Measurements from ENCODE around the gene NRGN.

Gene NRGN

DNA sequence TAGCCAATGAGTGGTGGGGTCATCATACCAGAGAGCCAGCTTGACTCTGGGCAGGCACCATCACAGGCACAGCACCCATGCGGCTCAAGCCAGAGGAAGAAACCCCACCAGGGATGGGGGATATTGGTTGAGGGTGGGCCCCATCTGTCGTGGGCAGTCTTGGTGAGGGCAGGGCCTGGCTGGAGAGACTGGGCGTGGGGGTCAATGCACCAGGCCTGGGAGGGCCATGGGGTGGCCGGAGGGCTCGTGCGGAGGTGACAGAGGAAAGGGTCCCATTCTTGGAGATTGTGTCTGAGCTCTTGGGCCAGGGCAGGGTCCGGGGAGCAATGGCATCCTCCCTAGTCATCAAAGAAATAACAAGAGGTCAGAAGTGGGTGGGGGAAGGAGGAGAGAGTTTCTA is 13.9 kb downstream of the NRGN start:
- H3K27ac ChIP-seq: no peak overlapping the region
- no peak for DNase-seq (ENCODE audit: low spot score)
- TF ChIP-seq, protein P1, sequence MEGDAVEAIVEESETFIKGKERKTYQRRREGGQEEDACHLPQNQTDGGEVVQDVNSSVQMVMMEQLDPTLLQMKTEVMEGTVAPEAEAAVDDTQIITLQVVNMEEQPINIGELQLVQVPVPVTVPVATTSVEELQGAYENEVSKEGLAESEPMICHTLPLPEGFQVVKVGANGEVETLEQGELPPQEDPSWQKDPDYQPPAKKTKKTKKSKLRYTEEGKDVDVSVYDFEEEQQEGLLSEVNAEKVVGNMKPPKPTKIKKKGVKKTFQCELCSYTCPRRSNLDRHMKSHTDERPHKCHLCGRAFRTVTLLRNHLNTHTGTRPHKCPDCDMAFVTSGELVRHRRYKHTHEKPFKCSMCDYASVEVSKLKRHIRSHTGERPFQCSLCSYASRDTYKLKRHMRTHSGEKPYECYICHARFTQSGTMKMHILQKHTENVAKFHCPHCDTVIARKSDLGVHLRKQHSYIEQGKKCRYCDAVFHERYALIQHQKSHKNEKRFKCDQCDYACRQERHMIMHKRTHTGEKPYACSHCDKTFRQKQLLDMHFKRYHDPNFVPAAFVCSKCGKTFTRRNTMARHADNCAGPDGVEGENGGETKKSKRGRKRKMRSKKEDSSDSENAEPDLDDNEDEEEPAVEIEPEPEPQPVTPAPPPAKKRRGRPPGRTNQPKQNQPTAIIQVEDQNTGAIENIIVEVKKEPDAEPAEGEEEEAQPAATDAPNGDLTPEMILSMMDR (conservative IDR thresholded peaks at IDR 0.05; ENCODE audit: low read depth): no peak
- POLR2A ChIA-PET (ENCODE audit: low non-redundant PET): no interaction called here
- CTCF ChIA-PET: interaction anchor here (0.5 to 1.6 kb wide), 4 partner anchors 8 to 120 kb away, joined by 3 to 11 read pairs (median 4); partner anchors contain the start of gene ESAM

DNA sequence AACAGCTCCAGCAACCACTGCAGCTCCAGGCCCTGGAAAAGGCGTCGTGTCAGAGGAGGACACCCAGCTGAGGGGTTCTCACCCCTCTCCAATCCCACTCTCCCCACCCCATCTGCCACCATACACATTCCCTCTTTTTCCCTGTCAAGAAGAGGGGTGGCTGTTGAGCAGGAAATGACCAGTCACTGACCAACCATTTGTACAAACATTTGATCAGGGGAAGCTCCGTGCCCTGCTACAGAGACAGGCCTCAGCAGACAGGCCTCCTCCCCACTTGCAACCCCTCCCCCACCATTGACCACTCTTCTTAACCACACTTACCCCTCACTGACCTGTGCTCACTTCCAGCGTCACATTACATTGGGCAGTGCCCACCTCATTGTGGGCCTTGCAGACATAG is 14.6 kb downstream of the NRGN start:
- no peak overlapping the region for H3K27ac ChIP-seq
- CTCF ChIA-PET: interaction anchor here (0.8 kb wide), 1 partner anchor 117 kb away, joined by 3 read pairs; no protein-coding TSS in a partner anchor
- TF ChIP-seq, protein P1 (conservative IDR thresholded peaks at IDR 0.05; ENCODE audit: low read depth): no peak
- DNase-seq (ENCODE audit: low spot score): no peak
- POLR2A ChIA-PET (ENCODE audit: low non-redundant PET): interaction anchor here (0.7 kb wide), 1 partner anchor 39 kb away, joined by 8 read pairs; no protein-coding TSS in a partner anchor

DNA sequence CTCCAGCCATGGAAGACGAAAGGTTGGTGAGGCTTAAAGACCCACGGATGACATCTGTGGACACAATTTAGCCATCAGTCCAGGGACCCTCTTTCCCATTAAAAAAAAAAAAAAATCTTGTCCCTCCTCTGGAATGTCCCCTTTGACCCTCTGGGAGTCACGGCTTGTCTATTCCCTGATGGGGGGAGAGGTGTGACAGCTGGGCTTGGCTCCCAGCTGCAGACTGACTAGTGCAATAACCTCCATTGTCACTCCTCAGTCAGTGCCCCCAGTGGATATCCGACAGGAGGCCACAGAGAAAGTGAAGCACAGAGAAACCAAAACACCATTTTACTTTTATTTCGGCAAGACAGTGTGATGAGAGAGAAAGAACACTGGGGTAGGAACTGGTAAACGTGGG is 15.0 kb downstream of the NRGN start:
- ChIA-PET POLR2A (ENCODE audit: low non-redundant PET) (interaction anchor here (0.7 kb wide), 1 partner anchor 38 kb away, joined by 8 read pairs; no protein-coding TSS in a partner anchor), CTCF (interaction anchor here (0.8 kb wide), 1 partner anchor 118 kb away, joined by 3 read pairs; no protein-coding TSS in a partner anchor)
- TF ChIP-seq, protein P1 (conservative IDR thresholded peaks at IDR 0.05; ENCODE audit: low read depth): no peak

DNA sequence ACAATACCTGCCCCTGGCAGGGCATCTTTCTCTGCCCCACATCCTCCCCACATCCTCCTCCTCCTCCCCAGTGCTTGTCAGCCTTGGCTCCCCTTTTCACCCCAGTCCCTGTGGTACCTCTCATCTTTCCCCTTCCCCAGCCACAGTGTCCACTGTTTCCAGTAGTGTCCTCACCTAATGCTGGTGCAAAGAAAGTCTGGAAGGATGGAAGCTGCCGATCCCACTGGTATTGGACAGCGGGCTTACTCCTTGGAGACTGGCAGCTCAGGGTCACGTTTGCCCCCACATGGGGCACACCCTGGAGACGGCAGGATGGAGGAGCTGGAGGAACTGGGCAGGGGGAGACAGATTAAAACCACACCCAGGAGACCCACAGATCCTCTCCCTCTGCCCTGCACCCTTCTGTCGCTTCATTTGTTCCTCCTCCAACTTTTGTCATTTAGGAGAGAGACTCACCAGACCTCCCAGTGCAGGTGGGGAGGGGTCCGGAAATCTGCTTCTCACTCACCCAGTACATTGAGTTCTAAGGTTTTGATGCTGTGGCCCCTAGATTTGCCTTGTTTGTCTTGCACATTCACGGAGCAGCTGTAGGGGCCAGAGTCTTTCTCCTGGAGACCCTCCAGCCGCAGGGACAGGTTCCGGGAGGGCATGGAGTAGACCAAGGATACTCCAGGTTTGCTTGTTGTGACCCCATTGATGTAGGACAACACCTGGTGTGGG is 16.5 kb downstream of the NRGN start:
- POLR2A ChIA-PET (ENCODE audit: low non-redundant PET): no interaction called here
- DNase-seq (ENCODE audit: low spot score): no peak
- TF ChIP-seq, protein P1 (conservative IDR thresholded peaks at IDR 0.05; ENCODE audit: low read depth): no peak
- no peak overlapping the region for H3K27ac ChIP-seq
- CTCF ChIA-PET: interaction anchor here (0.6 to 1.2 kb wide), 3 partner anchors 38 to 323 kb away, joined by 3 to 6 read pairs (median 3); no protein-coding TSS in a partner anchor

More for the DNA sequence above, 15.0 kb downstream of the NRGN start:
- no peak for DNase-seq (ENCODE audit: low spot score)
- no peak overlapping the region for H3K27ac ChIP-seq

DNA sequence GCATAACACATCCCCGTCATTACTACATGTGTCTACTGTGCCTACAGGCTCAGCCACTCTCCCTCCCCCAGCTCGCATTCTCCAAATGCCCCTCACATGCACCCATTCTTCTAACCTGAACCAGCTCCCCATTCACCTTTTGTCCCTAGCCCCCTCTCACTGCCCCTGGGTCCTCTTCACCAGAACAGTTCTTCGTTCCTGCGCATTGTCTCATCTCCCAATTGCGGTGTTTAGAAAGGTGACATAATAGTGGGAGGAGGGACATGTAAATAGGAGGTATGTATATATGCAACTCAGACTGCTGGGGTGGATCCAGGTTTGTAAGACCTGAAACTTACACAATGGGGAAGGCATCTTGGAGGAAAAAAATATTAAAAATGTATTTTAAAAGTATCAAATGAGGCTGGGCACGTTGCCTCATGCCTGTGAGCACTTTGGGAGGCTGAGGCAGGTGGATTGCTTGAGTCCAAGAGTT is 17.0 kb downstream of the NRGN start:
- TF ChIP-seq, protein P1 (conservative IDR thresholded peaks at IDR 0.05; ENCODE audit: low read depth): no peak
- no peak for DNase-seq (ENCODE audit: low spot score)
- POLR2A ChIA-PET (ENCODE audit: low non-redundant PET): no interaction called here
- CTCF ChIA-PET: interaction anchor here (0.6 to 1.2 kb wide), 2 partner anchors 49 to 93 kb away, joined by 3 read pairs; no protein-coding TSS in a partner anchor
- no peak overlapping the region for H3K27ac ChIP-seq

DNA sequence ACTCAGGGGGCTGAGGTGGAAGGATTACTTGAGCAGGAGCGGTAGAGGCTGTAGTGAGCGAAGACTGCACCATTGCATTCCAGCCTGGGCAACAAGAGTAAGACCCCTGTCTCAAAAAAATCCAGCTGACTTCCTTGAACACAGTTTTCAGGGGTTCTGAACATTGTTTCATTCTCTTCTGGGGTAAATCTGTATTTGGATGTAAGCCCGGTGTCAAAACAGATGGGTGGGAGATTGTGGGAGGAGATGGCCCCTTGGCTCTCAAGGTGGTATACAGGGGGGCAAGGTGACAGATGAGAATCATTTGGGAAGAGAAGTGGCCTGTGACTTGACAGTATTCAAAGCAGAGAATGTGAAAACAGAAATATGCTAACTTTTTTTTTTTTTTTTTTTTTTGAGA is 17.6 kb downstream of the NRGN start:
- H3K27ac ChIP-seq: no peak overlapping the region
- TF ChIP-seq, protein P1 (conservative IDR thresholded peaks at IDR 0.05; ENCODE audit: low read depth): no peak
- no peak for DNase-seq (ENCODE audit: low spot score)
- CTCF ChIA-PET: interaction anchor here (0.6 to 1.7 kb wide), 2 partner anchors 11 to 93 kb away, joined by 3 to 9 read pairs; no protein-coding TSS in a partner anchor
- POLR2A ChIA-PET (ENCODE audit: low non-redundant PET): no interaction called here
